Parathyroid adenoma (tissue), 2 donors: Measurements from ENCODE around the gene DGKI.

Experiments
- H2AFZ ChIP-seq: fragments of 300-600 bp; sonication (generic); one replicate; pipeline ENCODE4 v1.7.0; 2017; ENCODE audit warnings: antibody characterized with exemption, mild to moderate bottlenecking
- H3K27ac ChIP-seq: fragments of 300-600 bp; sonication (generic); one replicate; pipeline ENCODE4 v1.7.0; 2017
- H3K27me3 ChIP-seq: fragments of 300-600 bp; sonication (generic); one replicate; pipeline ENCODE4 v1.7.0; 2017; ENCODE audit warnings: low read length; ENCODE audit not compliant: control insufficient read depth, insufficient read depth
- H3K36me3 ChIP-seq: fragments of 300-600 bp; sonication (generic); one replicate; pipeline ENCODE4 v1.7.0; 2017; ENCODE audit warnings: low read length; ENCODE audit not compliant: control insufficient read depth, insufficient read depth
- H3K4me1 ChIP-seq: fragments of 300-600 bp; sonication (generic); one replicate; pipeline ENCODE4 v1.7.0; 2017; ENCODE audit warnings: control low read depth
- H3K4me2 ChIP-seq: fragments of 300-600 bp; sonication (generic); one replicate; pipeline ENCODE4 v1.7.0; 2017; ENCODE audit warnings: low read length
- H3K4me3 ChIP-seq: fragments of 300-600 bp; sonication (generic); one replicate; pipeline ENCODE4 v1.7.0; 2017; ENCODE audit warnings: low read depth, low read length
- H3K79me2 ChIP-seq: fragments of 300-600 bp; sonication (generic); one replicate; pipeline ENCODE4 v1.7.0; 2017; ENCODE audit warnings: control low read depth
- H3K9ac ChIP-seq: fragments of 300-600 bp; sonication (generic); one replicate; pipeline ENCODE4 v1.7.0; 2017; ENCODE audit warnings: mild to moderate bottlenecking
- H3K9me3 ChIP-seq: fragments of 300-600 bp; sonication (generic); one replicate; pipeline ENCODE4 v1.7.0; 2017; ENCODE audit warnings: low read length; ENCODE audit not compliant: control insufficient read depth
- CTCF ChIP-seq: fragments of 300-600 bp; sonication (generic); IDR thresholded peaks from one replicate; pipeline ENCODE4 v1.7.0; 2017; ENCODE audit warnings: antibody characterized with exemption, mild to moderate bottlenecking
- donor health status: primary hyperparathyroidism.

Gene DGKI

DNA sequence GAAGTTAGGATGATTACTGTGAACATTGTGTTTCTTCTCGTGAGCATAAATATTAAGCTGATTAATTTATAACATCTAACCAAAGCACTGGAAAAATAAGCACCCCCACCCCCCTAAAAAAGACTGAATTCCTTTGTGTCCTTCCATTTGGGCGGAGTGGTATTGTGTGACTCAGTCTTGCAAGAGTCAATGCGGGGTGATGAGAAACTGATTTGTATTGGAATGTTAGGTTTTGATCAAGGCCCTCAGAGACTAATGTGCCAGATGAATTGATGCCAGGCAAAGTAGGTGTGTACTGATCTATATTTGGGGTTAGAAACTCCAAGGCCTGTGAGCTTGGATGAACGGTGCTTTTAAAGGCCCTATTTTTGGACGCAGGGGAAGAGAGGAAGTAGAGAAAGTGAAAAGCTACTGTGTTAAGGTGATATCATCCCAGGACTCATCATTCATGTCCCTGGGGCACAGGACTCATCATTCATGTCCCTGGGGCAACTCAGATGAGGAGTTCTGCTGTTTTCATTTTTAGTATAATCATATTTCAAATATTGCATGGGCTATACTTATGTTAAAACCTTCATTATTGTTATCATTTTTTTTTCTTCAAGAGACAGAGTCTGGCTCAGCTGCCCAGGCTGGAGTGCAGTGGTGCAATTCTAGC lies 442.0 kb downstream of the DGKI start:
- Histone ChIP-seq H3K36me3 (no peaks in the 10 kb centered on the region), H3K4me3 (no peak overlapping the region), H3K4me1 (no peaks in the 10 kb centered on the region), H3K27ac (no peak overlapping the region), H2AFZ (no peak overlapping the region), H3K4me2 (no peak overlapping the region), H3K79me2 (no peaks in the 10 kb centered on the region), H3K27me3 (no peaks in the 10 kb centered on the region), H3K9me3 (no peaks in the 10 kb centered on the region), H3K9ac (no peak overlapping the region)
- TF ChIP-seq CTCF: no peak

GRCh38 chr7:137403353-137403695 lies 443.4 kb downstream of the DGKI start:
- Histone ChIP-seq H3K27ac (no peak overlapping the region), H3K9ac (no peak overlapping the region), H3K36me3 (no peaks in the 10 kb centered on the region), H3K79me2 (no peaks in the 10 kb centered on the region), H3K27me3 (no peaks in the 10 kb centered on the region), H3K9me3 (no peaks in the 10 kb centered on the region), H2AFZ (no peak overlapping the region), H3K4me2 (no peak overlapping the region), H3K4me3 (no peak overlapping the region), H3K4me1 (no peaks in the 10 kb centered on the region)
- no peak for TF ChIP-seq CTCF

DNA sequence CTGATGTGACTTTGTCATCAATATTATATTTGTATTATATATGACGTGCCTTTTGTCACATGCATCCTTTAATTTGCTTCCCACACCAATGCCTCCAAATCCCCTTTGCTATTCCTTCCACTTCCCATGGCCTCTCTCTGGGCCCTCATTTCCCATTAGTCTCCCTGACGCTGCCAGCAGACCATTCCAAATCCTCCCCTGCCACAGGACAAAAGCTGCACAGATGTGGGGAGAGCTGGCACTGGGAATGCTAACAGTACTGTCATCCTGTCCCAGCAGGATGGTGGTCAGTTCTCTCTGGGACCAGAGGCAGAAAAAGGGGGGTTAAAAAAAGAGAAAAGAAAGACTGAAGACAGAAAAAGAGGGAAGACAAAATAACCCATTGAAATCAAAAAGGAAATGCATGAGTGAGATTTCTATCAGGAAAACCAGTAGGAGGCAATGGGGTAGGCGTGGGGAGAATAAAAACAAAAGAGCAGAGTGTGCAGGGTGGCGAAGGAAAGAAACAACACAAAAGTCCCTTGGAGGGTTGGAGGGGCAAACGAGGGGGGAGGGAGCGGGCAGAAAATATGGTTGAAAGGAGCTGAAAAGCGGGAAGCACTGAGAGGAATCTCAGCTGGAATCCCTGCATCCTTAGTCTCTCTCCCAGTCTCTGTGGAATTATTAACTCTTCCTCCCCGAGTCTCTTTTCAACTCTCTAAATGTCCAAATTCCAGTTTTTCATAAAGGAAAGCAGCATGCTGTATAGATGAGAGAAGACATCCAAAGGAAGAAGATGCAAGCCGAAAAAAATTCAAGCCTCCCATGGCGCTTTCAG lies 444.0 kb downstream of the DGKI start:
- no peak overlapping the region for H3K4me3 ChIP-seq
- no peaks in the 10 kb centered on the region for H3K9me3 ChIP-seq
- H2AFZ ChIP-seq: no peak overlapping the region
- no peak for TF ChIP-seq CTCF
- H3K79me2 ChIP-seq: no peaks in the 10 kb centered on the region
- no peak overlapping the region for H3K9ac ChIP-seq
- no peaks in the 10 kb centered on the region for H3K4me1 ChIP-seq
- no peak overlapping the region for H3K4me2 ChIP-seq
- H3K36me3 ChIP-seq: no peaks in the 10 kb centered on the region
- H3K27ac ChIP-seq: no peak overlapping the region
- no peaks in the 10 kb centered on the region for H3K27me3 ChIP-seq

GRCh38 chr7:137399827-137400823 lies 446.6 kb downstream of the DGKI start:
- Histone ChIP-seq H2AFZ (no peak overlapping the region), H3K36me3 (no peaks in the 10 kb centered on the region)

More at GRCh38 chr7:137399827-137400823, 446.6 kb downstream of the DGKI start:
- H3K27ac ChIP-seq: no peak overlapping the region
- H3K4me1 ChIP-seq: no peaks in the 10 kb centered on the region
- no peak overlapping the region for H3K9ac ChIP-seq
- no peaks in the 10 kb centered on the region for H3K27me3 ChIP-seq
- no peak overlapping the region for H3K4me3 ChIP-seq
- H3K4me2 ChIP-seq: no peak overlapping the region
- no peaks in the 10 kb centered on the region for H3K79me2 ChIP-seq
- TF ChIP-seq CTCF: no peak
- H3K9me3 ChIP-seq: no peaks in the 10 kb centered on the region
